ENCODE data around the gene B4GAT1.

DNA sequence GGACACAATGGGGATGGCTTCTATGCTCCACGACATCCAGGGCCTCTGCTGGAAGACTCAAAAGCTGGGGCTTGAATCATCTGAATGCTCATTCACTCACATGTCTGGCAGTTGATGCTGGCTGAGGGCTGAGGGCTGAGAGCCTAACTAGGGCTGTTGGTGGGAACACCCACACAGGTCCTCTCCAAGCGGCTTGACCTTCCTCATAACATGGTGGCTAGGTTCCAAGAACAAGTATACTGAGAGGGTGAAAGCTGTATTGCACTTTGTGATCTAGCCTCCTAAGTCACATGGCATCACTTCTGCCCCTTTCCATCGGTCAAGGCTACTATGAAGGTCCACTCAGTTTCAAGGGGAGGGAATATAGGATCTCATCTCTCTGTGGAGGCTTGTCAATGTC lies 48.2 kb downstream of the B4GAT1 start:
- TF ChIP-seq POLR2AphosphoS5 (IDR thresholded peaks at IDR 0.05) (no peak), POLR2A (IDR thresholded peaks at IDR 0.05; ENCODE audit: low read depth) (no peak)

Measured in esophagus muscularis mucosa (tissue), 2 donors.